ENCODE results near the gene SLC25A41. TPM values are rescaled to one million over a fixed set of nuclear protein-coding genes. Genes with fewer than 3 reads are reported as not detected.

Gene SLC25A41
- total and polyA plus RNA-seq, 2 of the 8 experiments (the other 6 are each of a cell fraction or from before 2014, with no cell fraction given), result 0.50 TPM; not detected in 1

DNA sequence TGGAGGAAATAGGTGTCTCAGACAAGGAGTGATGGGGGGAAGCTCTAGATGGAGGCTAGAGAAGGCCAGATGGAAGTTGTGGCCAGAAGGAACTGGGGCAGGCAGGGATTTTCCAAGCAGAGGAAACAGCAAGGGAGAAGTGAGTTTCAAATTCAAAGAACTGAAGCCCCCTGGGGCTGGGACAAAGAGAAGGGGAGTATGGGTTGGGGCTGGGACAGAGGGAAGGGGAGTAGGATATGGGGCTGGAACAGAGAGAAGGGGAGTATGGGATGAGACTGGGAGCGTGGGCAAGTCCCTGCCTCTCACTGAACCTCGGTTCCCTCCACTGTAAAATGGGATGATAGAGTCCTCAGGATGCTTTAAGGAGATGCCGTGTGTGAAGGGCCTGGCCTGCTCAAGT, 38.7 kb downstream of the SLC25A41 start:
- H3K4me1 ChIP-seq (replicated peaks in 1 of 4; ENCODE audit: control insufficient read depth in 3 of 4, insufficient read depth in 4 of 4, low read length in 3 of 4), result peaks cover 0 to 8% (median 7%) of the 10 kb centered on the region in 4 experiments; a peak in 5 of 7 replicates
- H3K9me3 ChIP-seq (ENCODE audit: insufficient read depth in 2 of 2, low read depth in 1 of 2, low read length in 1 of 2), result no peaks in the 10 kb centered on the region
- H3K4me2 ChIP-seq (ENCODE audit: insufficient read depth in 1 of 2, low read depth in 2 of 2, low read length in 2 of 2), result peak overlapping the region; percentile 54 to 95
- H3K23me2 ChIP-seq (ENCODE audit: low read depth, low read length), result peaks cover 7% of the 10 kb centered on the region
- 0 out of 2 replicates have a peak overlapping the region, but pooled peaks have one; percentile 39 for H2AK5ac ChIP-seq (ENCODE audit: low read depth, low read length)
- no peak overlapping the region for H2AFZ ChIP-seq (ENCODE audit: low read length)
- no peak overlapping the region for H4K5ac ChIP-seq (ENCODE audit: insufficient read length, low read depth, low read length)
- 92% methylated on average over 2 of the region's 3 CpGs; no CpG with 5 or more reads in 1 of the 2 experiments for WGBS, 2 experiments (ENCODE audit: extremely low coverage in 1 of 2, insufficient coverage in 1 of 2, insufficient read length in 1 of 2, insufficient replicate concordance in 2 of 2, low coverage in 1 of 2, low lambda C conversion rate in 2 of 2, missing lambda C conversion rate in 1 of 2)
- H4K20me1 ChIP-seq (replicated peaks in 1 of 2; ENCODE audit: control insufficient read depth in 1 of 2, insufficient read depth in 2 of 2, low read length in 2 of 2), result no peaks in the 10 kb centered on the region
- no peak overlapping the region for H4K8ac ChIP-seq (ENCODE audit: extremely low read depth, insufficient read depth, low read length)
- CTCF ChIA-PET (ENCODE audit: partially characterized antibody), result interaction anchor here (0.6 kb wide), 1 partner anchor 32 kb away, joined by 3 read pairs; no protein-coding TSS in a partner anchor
- FAIRE-seq, result no peak
- H2BK15ac ChIP-seq (ENCODE audit: low read length), result no peak overlapping the region
- POLR2A ChIA-PET (ENCODE audit: partially characterized antibody), result interaction anchor here (0.6 to 9.9 kb wide), 6 partner anchors 17 to 207 kb away, joined by 3 to 81 read pairs (median 4); partner anchors contain the start of genes ALKBH7, CLPP, KHSRP and PSPN
- no peak overlapping the region for H3K23ac ChIP-seq (ENCODE audit: insufficient read length)
- no peak overlapping the region for H3K9ac ChIP-seq (replicated peaks in 1 of 4; ENCODE audit: extremely low read depth in 1 of 4, low read depth in 3 of 4, low read length in 3 of 4)
- H2BK120ac ChIP-seq (replicated peaks; ENCODE audit: low read depth, low read length), result no peak overlapping the region
- peaks cover 6% of the 10 kb centered on the region for H3K79me1 ChIP-seq (ENCODE audit: low read depth, low read length)
- H2BK12ac ChIP-seq (ENCODE audit: low read depth, low read length), result no peak overlapping the region
- peaks cover 2 to 15% (median 4%) of the 10 kb centered on the region in 4 experiments; a peak in 4 of 8 replicates for H3K36me3 ChIP-seq (ENCODE audit: control insufficient read depth in 2 of 4, insufficient read depth in 4 of 4, low read length in 3 of 4)
- no peak for DNase-seq (ENCODE audit: low read depth in 1 of 2, low spot score in 2 of 2)
- H3K4ac ChIP-seq (replicated peaks; ENCODE audit: insufficient read length, low read depth, low read length), result peak overlapping the region; percentile 36
- no peak overlapping the region for H3K14ac ChIP-seq (ENCODE audit: insufficient read length)
- H4K91ac ChIP-seq (replicated peaks; ENCODE audit: insufficient read length, low read length), result no peak overlapping the region
- no peak overlapping the region; the same call in 1 of the 2 replicates for H3K18ac ChIP-seq (ENCODE audit: extremely low read depth, low read length)
- H3K27me3 ChIP-seq (replicated peaks in 1 of 4; ENCODE audit: control insufficient read depth in 3 of 4, extremely low read depth in 1 of 4, insufficient read depth in 3 of 4, low read length in 3 of 4), result no peaks in the 10 kb centered on the region
- peak overlapping the region in 1 of 4 experiments; percentile 22; a peak in 1 of 8 replicates for H3K4me3 ChIP-seq (ENCODE audit: extremely low read depth in 1 of 4, insufficient read depth in 2 of 4, low read depth in 3 of 4, low read length in 4 of 4)
- peak overlapping the region; percentile 78 for H2BK5ac ChIP-seq (ENCODE audit: low read depth, low read length)
- H2BK20ac ChIP-seq (ENCODE audit: low read length), result no peak overlapping the region
- H3K56ac ChIP-seq (replicated peaks; ENCODE audit: insufficient read length, low read depth, low read length), result no peak overlapping the region
- peak overlapping the region; percentile 60; the same call in 1 of the 2 replicates for H3K27ac ChIP-seq (ENCODE audit: low read depth, low read length)
- peaks cover 5 to 20% of the 10 kb centered on the region in 2 experiments; a peak in 3 of 4 replicates for H3K79me2 ChIP-seq (ENCODE audit: control insufficient read depth in 1 of 2, insufficient read depth in 2 of 2, low read length in 2 of 2)
- no peak for TF ChIP-seq POLR2AphosphoS5 (IDR thresholded peaks at IDR 0.05; ENCODE audit: low read depth, low read length)
- TF ChIP-seq BACH1 (IDR thresholded peaks at IDR 0.05; ENCODE audit: low read length), result no peak
- TF ChIP-seq ASH2L (IDR thresholded peaks at IDR 0.05; ENCODE audit: low read length), result no peak
- no peak for TF ChIP-seq GTF2F1 (IDR thresholded peaks at IDR 0.05; ENCODE audit: borderline replicate concordance, low read depth, low read length)
- no peak for TF ChIP-seq KDM1A (IDR thresholded peaks at IDR 0.05; ENCODE audit: borderline replicate concordance, low read length)
- no peak for TF ChIP-seq RFX5 (IDR thresholded peaks at IDR 0.05; ENCODE audit: borderline replicate concordance, low read depth, low read length)
- TF ChIP-seq, protein P1, sequence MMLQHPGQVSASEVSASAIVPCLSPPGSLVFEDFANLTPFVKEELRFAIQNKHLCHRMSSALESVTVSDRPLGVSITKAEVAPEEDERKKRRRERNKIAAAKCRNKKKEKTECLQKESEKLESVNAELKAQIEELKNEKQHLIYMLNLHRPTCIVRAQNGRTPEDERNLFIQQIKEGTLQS (IDR thresholded peaks at IDR 0.05; ENCODE audit: insufficient read depth, low read depth, low read length), result no peak
- no peak for TF ChIP-seq GABPA (IDR thresholded peaks at IDR 0.05; ENCODE audit: borderline replicate concordance, insufficient read depth, low read length)
- TF ChIP-seq TBP (IDR thresholded peaks at IDR 0.05; ENCODE audit: low read depth, low read length), result no peak
- no peak for TF ChIP-seq TEAD4 (IDR thresholded peaks at IDR 0.05; ENCODE audit: low read depth, low read length)
- TF ChIP-seq CBX5 (IDR thresholded peaks at IDR 0.05; ENCODE audit: low read depth, low read length), result no peak
- no peak for TF ChIP-seq KDM4A (IDR thresholded peaks at IDR 0.05; ENCODE audit: low read depth, low read length, severe bottlenecking)
- no peak for TF ChIP-seq TCF12 (IDR thresholded peaks at IDR 0.05; ENCODE audit: low read depth, low read length)
- TF ChIP-seq BRCA1 (IDR thresholded peaks at IDR 0.05; ENCODE audit: low read depth, low read length), result no peak

All from H1 (cell line).